Neural progenitor cell (in vitro differentiated cells): ENCODE data around the gene NEGR1. TPM values are rescaled to one million over a fixed set of nuclear protein-coding genes. Genes with fewer than 3 reads are reported as not detected.

Source experiments
- DNase-seq: peaks from one replicate; pipeline ENCODE4 v3.0.0-alpha.2; 2016; ENCODE audit warnings: low spot score
- H2AFZ ChIP-seq: fragments of 200-600 bp; sonication (generic); replicated peaks from 2 replicates; pipeline ENCODE4 v1.6.1; 2016; ENCODE audit warnings: antibody characterized with exemption
- H3F3A ChIP-seq: fragments of 200-600 bp; sonication (generic); 2 replicates; pipeline ENCODE4 v1.6.1; 2016; ENCODE audit warnings: antibody characterized with exemption, low read depth
- H3K27ac ChIP-seq: fragments of 200-600 bp; sonication (generic); 2 replicates; pipeline ENCODE4 v1.5.1; 2016; ENCODE audit warnings: mild to moderate bottlenecking
- H3K27me3 ChIP-seq: fragments of 200-600 bp; sonication (generic); 2 replicates; pipeline ENCODE4 v1.6.1; 2016; ENCODE audit warnings: mild to moderate bottlenecking, moderate library complexity
- H3K36me3 ChIP-seq: fragments of 200-600 bp; sonication (generic); 2 replicates; pipeline ENCODE4 v1.5.1; 2016
- H3K4me1 ChIP-seq: fragments of 200-600 bp; sonication (generic); 2 replicates; pipeline ENCODE4 v1.6.1; 2016; ENCODE audit warnings: mixed run types
- H3K4me2 ChIP-seq: fragments of 200-600 bp; sonication (generic); 2 replicates; pipeline ENCODE4 v1.6.1; 2016
- H3K4me3 ChIP-seq: fragments of 200-600 bp; sonication (generic); 2 replicates; pipeline ENCODE4 v1.5.1; 2016
- H3K79me2 ChIP-seq: fragments of 200-600 bp; sonication (generic); 2 replicates; pipeline ENCODE4 v1.6.1; 2016; ENCODE audit warnings: low read depth
- H3K9ac ChIP-seq: fragments of 200-600 bp; sonication (generic); 2 replicates; pipeline ENCODE4 v1.6.1; 2016
- H3K9me3 ChIP-seq: fragments of 200-600 bp; sonication (generic); 2 replicates; pipeline ENCODE4 v1.5.1; 2016; ENCODE audit warnings: low read depth
- H4K20me1 ChIP-seq: fragments of 200-600 bp; sonication (generic); 2 replicates; pipeline ENCODE4 v1.6.1; 2016; ENCODE audit warnings: low read depth
- H3K27ac Mint-ChIP-seq: 3 replicates; pipeline ENCODE4 v1.8.0; 2021; ENCODE audit warnings: mixed read lengths
- H3K27me3 Mint-ChIP-seq: 2 replicates; pipeline ENCODE4 v1.8.0; 2022; ENCODE audit warnings: low read depth, mild to moderate bottlenecking, inconsistent platforms, moderate library complexity, mixed read lengths; ENCODE audit not compliant: insufficient read depth
- H3K36me3 Mint-ChIP-seq: 3 replicates; pipeline ENCODE4 v1.8.0; 2021; ENCODE audit warnings: mixed read lengths
- H3K4me1 Mint-ChIP-seq: 3 replicates; pipeline ENCODE4 v1.8.0; 2021; ENCODE audit warnings: mixed read lengths
- H3K4me3 Mint-ChIP-seq: 3 replicates; pipeline ENCODE4 v1.8.0; 2021; ENCODE audit warnings: mild to moderate bottlenecking, moderate library complexity, mixed read lengths
- H3K9me3 Mint-ChIP-seq: 3 replicates; pipeline ENCODE4 v1.8.0; 2020; ENCODE audit warnings: mixed read lengths
- EZH2 ChIP-seq: fragments of 200-600 bp; sonication (generic); IDR thresholded peaks from 2 replicates; pipeline ENCODE4 v1.6.1; 2017; ENCODE audit warnings: antibody characterized with exemption, mild to moderate bottlenecking, moderate library complexity
- EZH2phosphoT487 ChIP-seq: fragments of 200-600 bp; sonication (generic); IDR thresholded peaks from 2 replicates; pipeline ENCODE4 v1.6.1; 2017; ENCODE audit warnings: antibody characterized with exemption
- total RNA-seq: library from RNA; depleted of rRNA; stranded (reverse); fragments of >200 nt; gene quantifications from 2 replicates; pipeline ENCODE4 v1.2.3, GENCODE V29; 2015; ENCODE audit warnings: low replicate concordance
- TF ChIP-seq, protein P1 (sequence below): fragments of 200-600 bp; sonication (generic); IDR thresholded peaks from 2 replicates; pipeline ENCODE4 v1.5.1; 2017; ENCODE audit warnings: antibody characterized with exemption, mild to moderate bottlenecking

NEGR1 gene
- total RNA-seq, 1 donor from 2014 or later: 0.62 TPM

DNA sequence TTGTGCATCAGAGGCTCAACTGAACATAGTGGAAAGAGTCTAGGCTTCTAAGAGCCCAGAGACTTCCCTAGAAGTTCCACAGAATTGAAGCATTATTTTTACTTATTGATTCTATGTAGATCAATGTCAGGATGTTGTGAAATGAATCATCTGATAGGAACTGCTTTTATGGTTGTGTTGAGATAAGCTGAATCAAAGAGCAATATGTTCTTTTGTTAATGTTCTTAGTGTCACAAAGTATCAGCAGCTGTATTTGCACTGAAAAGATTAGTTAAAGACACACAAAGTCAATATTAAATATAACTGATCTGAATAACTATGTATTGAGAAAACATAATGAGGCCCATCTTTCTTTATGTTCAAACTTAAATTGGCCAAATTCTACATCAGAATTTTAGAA lies 770.8 kb downstream of the NEGR1 start:
- Histone ChIP-seq H3F3A (no peaks in the 10 kb centered on the region), H2AFZ (no peak overlapping the region), H3K9me3 (no peaks in the 10 kb centered on the region), H3K27me3 (no peaks in the 10 kb centered on the region), H3K4me3 (no peak overlapping the region), H3K27ac (no peak overlapping the region), H3K4me2 (no peak overlapping the region), H3K79me2 (no peaks in the 10 kb centered on the region), H3K9ac (no peak overlapping the region), H4K20me1 (no peaks in the 10 kb centered on the region), H3K4me1 (no peaks in the 10 kb centered on the region), H3K36me3 (no peaks in the 10 kb centered on the region)
- DNase-seq: no peak
- H3K36me3 Mint-ChIP-seq: no peaks in the 10 kb centered on the region
- H3K4me3 Mint-ChIP-seq: no peak overlapping the region
- no peaks in the 10 kb centered on the region for H3K9me3 Mint-ChIP-seq
- no peak overlapping the region for H3K27ac Mint-ChIP-seq
- H3K4me1 Mint-ChIP-seq: no peaks in the 10 kb centered on the region
- no peaks in the 10 kb centered on the region for H3K27me3 Mint-ChIP-seq
- TF ChIP-seq EZH2 (no peak), EZH2phosphoT487 (no peak)
- TF ChIP-seq, protein P1, sequence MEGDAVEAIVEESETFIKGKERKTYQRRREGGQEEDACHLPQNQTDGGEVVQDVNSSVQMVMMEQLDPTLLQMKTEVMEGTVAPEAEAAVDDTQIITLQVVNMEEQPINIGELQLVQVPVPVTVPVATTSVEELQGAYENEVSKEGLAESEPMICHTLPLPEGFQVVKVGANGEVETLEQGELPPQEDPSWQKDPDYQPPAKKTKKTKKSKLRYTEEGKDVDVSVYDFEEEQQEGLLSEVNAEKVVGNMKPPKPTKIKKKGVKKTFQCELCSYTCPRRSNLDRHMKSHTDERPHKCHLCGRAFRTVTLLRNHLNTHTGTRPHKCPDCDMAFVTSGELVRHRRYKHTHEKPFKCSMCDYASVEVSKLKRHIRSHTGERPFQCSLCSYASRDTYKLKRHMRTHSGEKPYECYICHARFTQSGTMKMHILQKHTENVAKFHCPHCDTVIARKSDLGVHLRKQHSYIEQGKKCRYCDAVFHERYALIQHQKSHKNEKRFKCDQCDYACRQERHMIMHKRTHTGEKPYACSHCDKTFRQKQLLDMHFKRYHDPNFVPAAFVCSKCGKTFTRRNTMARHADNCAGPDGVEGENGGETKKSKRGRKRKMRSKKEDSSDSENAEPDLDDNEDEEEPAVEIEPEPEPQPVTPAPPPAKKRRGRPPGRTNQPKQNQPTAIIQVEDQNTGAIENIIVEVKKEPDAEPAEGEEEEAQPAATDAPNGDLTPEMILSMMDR: no peak

DNA sequence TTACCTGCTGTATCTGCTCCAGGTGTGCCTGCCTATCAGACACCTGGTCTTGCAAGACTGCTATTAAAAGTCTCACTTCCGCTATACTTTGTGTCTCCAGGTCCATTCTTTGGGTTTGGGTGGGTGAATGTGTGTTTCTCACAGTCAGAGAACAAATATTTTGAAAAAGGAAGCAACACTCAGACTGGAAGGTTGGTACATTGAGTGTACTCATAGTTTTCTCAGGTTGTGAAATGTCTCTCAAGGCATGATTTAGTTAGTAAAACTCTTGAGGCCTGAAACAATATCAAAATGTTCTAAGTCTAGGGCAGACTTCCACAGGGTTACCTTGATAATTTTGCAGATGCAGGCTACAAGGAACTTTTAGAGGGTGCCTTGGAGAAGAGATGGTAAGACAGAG lies 771.6 kb downstream of the NEGR1 start:
- H3K27ac Mint-ChIP-seq: no peak overlapping the region
- no peak overlapping the region for H3K4me3 Mint-ChIP-seq

DNA sequence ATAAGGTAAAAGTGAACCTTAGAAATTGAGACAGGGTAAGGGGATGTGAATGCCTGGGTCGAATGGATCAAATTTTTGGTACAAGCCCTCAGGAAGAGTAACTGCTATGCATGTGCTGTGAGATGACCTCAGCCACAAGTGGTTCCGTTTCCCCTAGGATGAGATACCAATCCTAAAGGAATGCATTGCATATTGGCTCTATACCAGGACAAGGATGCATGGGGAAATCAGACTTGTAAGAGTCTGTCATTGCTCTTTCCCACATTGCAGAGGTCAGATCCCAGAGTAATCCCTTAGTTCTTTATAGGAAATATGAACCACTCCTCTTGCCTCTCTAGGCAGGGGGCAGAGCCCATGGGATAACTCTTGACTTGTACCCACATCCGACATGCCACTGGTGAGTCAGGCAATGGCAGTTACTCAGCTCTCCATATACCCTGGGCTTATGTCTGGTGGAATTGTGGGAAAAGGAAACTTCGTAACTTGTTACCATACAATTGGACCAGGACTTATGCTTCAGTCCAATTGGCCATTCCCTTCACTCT lies 773.2 kb downstream of the NEGR1 start:
- H4K20me1 ChIP-seq: no peaks in the 10 kb centered on the region
- H3K27ac ChIP-seq: no peak overlapping the region
- Mint-ChIP-seq H3K4me3 (no peak overlapping the region), H3K9me3 (no peaks in the 10 kb centered on the region), H3K27me3 (no peaks in the 10 kb centered on the region), H3K36me3 (no peaks in the 10 kb centered on the region), H3K4me1 (no peaks in the 10 kb centered on the region), H3K27ac (no peak overlapping the region)
- no peak overlapping the region for H3K4me2 ChIP-seq
- no peaks in the 10 kb centered on the region for H3K79me2 ChIP-seq
- H3K36me3 ChIP-seq: no peaks in the 10 kb centered on the region
- H3K9ac ChIP-seq: no peak overlapping the region
- no peak for TF ChIP-seq EZH2
- TF ChIP-seq EZH2phosphoT487: no peak
- TF ChIP-seq, protein P1: no peak
- no peaks in the 10 kb centered on the region for H3K4me1 ChIP-seq
- no peak overlapping the region for H3K4me3 ChIP-seq
- H3F3A ChIP-seq: no peaks in the 10 kb centered on the region
- H3K9me3 ChIP-seq: no peaks in the 10 kb centered on the region
- no peaks in the 10 kb centered on the region for H3K27me3 ChIP-seq
- H2AFZ ChIP-seq: no peak overlapping the region
- DNase-seq: no peak

More for the DNA sequence above, 771.6 kb downstream of the NEGR1 start:
- H3K79me2 ChIP-seq: no peaks in the 10 kb centered on the region
- no peak overlapping the region for H3K27ac ChIP-seq
- no peak overlapping the region for H3K9ac ChIP-seq
- no peaks in the 10 kb centered on the region for H3F3A ChIP-seq
- no peak overlapping the region for H2AFZ ChIP-seq
- no peaks in the 10 kb centered on the region for H3K9me3 ChIP-seq
- DNase-seq: no peak
- H4K20me1 ChIP-seq: no peaks in the 10 kb centered on the region
- H3K36me3 ChIP-seq: no peaks in the 10 kb centered on the region
- H3K4me1 Mint-ChIP-seq: no peaks in the 10 kb centered on the region
- H3K27me3 ChIP-seq: no peaks in the 10 kb centered on the region
- no peak overlapping the region for H3K4me2 ChIP-seq
- H3K4me3 ChIP-seq: no peak overlapping the region
- no peak for TF ChIP-seq EZH2
- TF ChIP-seq EZH2phosphoT487: no peak
- TF ChIP-seq, protein P1: no peak
- no peaks in the 10 kb centered on the region for H3K27me3 Mint-ChIP-seq
- no peaks in the 10 kb centered on the region for H3K4me1 ChIP-seq
- no peaks in the 10 kb centered on the region for H3K9me3 Mint-ChIP-seq
- no peaks in the 10 kb centered on the region for H3K36me3 Mint-ChIP-seq
